Neural crest cell (in vitro differentiated cells): ENCODE data around the gene IRAK1BP1. TPM values are rescaled to one million over a fixed set of nuclear protein-coding genes. Genes with fewer than 3 reads are reported as not detected.

Experiments used
- DNase-seq: peaks from one replicate; pipeline ENCODE4 v3.0.0; 2021; ENCODE audit warnings: low read depth, mixed read lengths, low spot score
- H3K27ac Mint-ChIP-seq: one replicate; pipeline ENCODE4 v1.8.0; 2021; ENCODE audit warnings: mild to moderate bottlenecking, mixed read lengths; ENCODE audit not compliant: unreplicated experiment
- H3K27me3 Mint-ChIP-seq: 2 replicates; pipeline ENCODE4 v1.8.0; 2021; ENCODE audit warnings: low read depth, mild to moderate bottlenecking, mixed read lengths
- H3K36me3 Mint-ChIP-seq: 2 replicates; pipeline ENCODE4 v1.8.0; 2021; ENCODE audit warnings: low read depth, mild to moderate bottlenecking, mixed read lengths
- H3K4me1 Mint-ChIP-seq: 2 replicates; pipeline ENCODE4 v1.8.0; 2021; ENCODE audit warnings: mixed read lengths
- H3K4me3 Mint-ChIP-seq: one replicate; pipeline ENCODE4 v1.8.0; 2021; ENCODE audit warnings: mild to moderate bottlenecking, mixed read lengths
- H3K9me3 Mint-ChIP-seq: 2 replicates; pipeline ENCODE4 v1.8.0; 2021; ENCODE audit warnings: mixed read lengths
- total RNA-seq: library from RNA; stranded (reverse); gene quantifications from 2 replicates; pipeline ENCODE4 v1.2.1, GENCODE V29; 2021
- TF ChIP-seq, protein P1 (sequence below): fragments of 200-600 bp; sonication (generic); conservative IDR thresholded peaks from 2 replicates; pipeline ENCODE4 v1.5.0; 2021; ENCODE audit warnings: antibody characterized with exemption, mild to moderate bottlenecking

IRAK1BP1 gene
- total RNA-seq, 1 donor from 2014 or later, result 7.8 TPM

GRCh38 chr6:78861509-78861908 is 5.8 kb upstream of the IRAK1BP1 start:
- TF ChIP-seq, protein P1, sequence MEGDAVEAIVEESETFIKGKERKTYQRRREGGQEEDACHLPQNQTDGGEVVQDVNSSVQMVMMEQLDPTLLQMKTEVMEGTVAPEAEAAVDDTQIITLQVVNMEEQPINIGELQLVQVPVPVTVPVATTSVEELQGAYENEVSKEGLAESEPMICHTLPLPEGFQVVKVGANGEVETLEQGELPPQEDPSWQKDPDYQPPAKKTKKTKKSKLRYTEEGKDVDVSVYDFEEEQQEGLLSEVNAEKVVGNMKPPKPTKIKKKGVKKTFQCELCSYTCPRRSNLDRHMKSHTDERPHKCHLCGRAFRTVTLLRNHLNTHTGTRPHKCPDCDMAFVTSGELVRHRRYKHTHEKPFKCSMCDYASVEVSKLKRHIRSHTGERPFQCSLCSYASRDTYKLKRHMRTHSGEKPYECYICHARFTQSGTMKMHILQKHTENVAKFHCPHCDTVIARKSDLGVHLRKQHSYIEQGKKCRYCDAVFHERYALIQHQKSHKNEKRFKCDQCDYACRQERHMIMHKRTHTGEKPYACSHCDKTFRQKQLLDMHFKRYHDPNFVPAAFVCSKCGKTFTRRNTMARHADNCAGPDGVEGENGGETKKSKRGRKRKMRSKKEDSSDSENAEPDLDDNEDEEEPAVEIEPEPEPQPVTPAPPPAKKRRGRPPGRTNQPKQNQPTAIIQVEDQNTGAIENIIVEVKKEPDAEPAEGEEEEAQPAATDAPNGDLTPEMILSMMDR, result no peak

GRCh38 chr6:78863576-78863975 is 3.8 kb upstream of the IRAK1BP1 start:
- H3K4me1 Mint-ChIP-seq, result peaks cover 27% of the 10 kb centered on the region
- H3K36me3 Mint-ChIP-seq, result peaks cover 11% of the 10 kb centered on the region
- no peak for DNase-seq
- H3K27me3 Mint-ChIP-seq, result no peaks in the 10 kb centered on the region
- TF ChIP-seq, protein P1, result no peak
- H3K4me3 Mint-ChIP-seq, result peak overlapping the region; percentile 33
- no peak overlapping the region for H3K27ac Mint-ChIP-seq
- H3K9me3 Mint-ChIP-seq, result peaks cover 5% of the 10 kb centered on the region

More at GRCh38 chr6:78861509-78861908, 5.8 kb upstream of the IRAK1BP1 start:
- H3K27ac Mint-ChIP-seq, result no peak overlapping the region
- H3K27me3 Mint-ChIP-seq, result no peaks in the 10 kb centered on the region
- peaks cover 11% of the 10 kb centered on the region for H3K9me3 Mint-ChIP-seq
- H3K4me1 Mint-ChIP-seq, result peaks cover 12% of the 10 kb centered on the region
- no peak overlapping the region for H3K4me3 Mint-ChIP-seq
- H3K36me3 Mint-ChIP-seq, result peaks cover 18% of the 10 kb centered on the region
- no peak for DNase-seq

DNA sequence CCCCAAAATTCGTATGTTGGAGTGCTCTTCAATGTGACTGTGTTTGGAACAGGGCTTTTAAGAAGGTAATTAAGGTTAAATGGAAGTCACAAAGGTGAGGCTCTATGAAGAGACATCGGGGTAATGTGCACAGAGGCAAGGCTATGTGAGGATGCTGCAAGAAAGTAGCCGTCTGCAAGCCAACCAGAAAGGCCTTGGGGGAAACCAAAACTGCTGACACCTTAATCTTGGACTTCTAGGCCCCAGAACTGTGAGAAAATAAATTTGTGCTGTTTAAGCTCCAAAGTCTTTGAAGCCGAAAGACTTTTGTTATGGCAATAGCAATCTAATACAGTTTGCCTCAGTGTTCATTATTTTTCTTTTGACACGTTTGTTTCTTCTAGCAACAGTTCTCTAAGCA is 2.4 kb upstream of the IRAK1BP1 start:
- TF ChIP-seq, protein P1, result no peak
- Mint-ChIP-seq H3K4me3 (peak overlapping the region; percentile 57), H3K36me3 (peaks cover 6% of the 10 kb centered on the region), H3K9me3 (no peaks in the 10 kb centered on the region), H3K4me1 (peaks cover 30% of the 10 kb centered on the region), H3K27me3 (no peaks in the 10 kb centered on the region), H3K27ac (no peak overlapping the region)
- DNase-seq, result no peak

DNA sequence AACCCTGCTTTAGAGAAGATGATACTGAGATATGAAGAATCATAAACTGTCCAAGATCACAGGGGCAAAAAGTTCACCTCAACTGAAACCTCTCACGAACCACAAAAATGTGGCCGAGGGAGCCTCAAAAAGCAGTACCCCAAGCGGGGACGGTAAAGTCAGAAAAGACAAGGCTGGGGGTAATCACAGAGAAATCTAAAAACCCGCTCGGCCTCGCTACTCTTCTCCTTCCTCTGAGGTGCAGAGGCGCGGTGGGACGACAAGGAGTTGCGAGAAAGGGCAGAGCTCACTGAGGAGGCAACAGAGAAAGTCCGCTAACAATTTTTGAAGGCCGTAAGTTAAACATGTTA is 356 bp upstream of the IRAK1BP1 start:
- TF ChIP-seq, protein P1, result no peak
- peaks cover 27% of the 10 kb centered on the region for H3K4me1 Mint-ChIP-seq
- H3K9me3 Mint-ChIP-seq, result no peaks in the 10 kb centered on the region
- no peaks in the 10 kb centered on the region for H3K27me3 Mint-ChIP-seq
- H3K36me3 Mint-ChIP-seq, result peaks cover 13% of the 10 kb centered on the region
- peak overlapping the region; percentile 98 for H3K4me3 Mint-ChIP-seq
- H3K27ac Mint-ChIP-seq, result peak overlapping the region; percentile 98
- DNase-seq, result no peak

DNA sequence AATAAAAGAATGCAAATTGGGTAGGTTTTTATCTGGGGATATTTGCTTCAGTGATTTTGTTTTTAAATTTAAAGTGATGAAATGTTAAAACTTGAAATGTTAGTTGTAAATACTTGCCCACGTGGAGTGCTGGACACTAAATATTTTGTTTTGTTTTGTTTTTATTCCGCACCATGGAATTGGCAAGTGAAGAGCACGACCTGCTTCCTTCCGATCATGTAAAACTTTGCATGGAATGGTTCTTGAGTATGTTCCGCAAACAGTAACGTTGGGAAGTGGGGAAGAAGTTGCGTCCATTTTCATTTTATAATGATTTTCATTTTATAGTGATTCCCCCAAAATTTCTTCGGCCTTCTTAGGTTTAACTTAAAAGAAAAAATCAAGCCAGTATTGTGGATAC is 765 bp downstream of the IRAK1BP1 start:
- Mint-ChIP-seq H3K27ac (peak overlapping the region; percentile 98), H3K36me3 (peaks cover 13% of the 10 kb centered on the region), H3K4me3 (peak overlapping the region; percentile 98), H3K4me1 (peaks cover 27% of the 10 kb centered on the region), H3K9me3 (no peaks in the 10 kb centered on the region), H3K27me3 (no peaks in the 10 kb centered on the region)
- TF ChIP-seq, protein P1, result no peak
- no peak for DNase-seq

GRCh38 chr6:78875505-78875904 is 8.2 kb downstream of the IRAK1BP1 start:
- TF ChIP-seq, protein P1, result no peak
- Mint-ChIP-seq H3K9me3 (peaks cover 18% of the 10 kb centered on the region), H3K4me3 (no peak overlapping the region), H3K4me1 (no peaks in the 10 kb centered on the region), H3K27ac (no peak overlapping the region), H3K36me3 (peaks cover 56% of the 10 kb centered on the region), H3K27me3 (no peaks in the 10 kb centered on the region)
- DNase-seq, result no peak
